HG03064 (cell line): ENCODE data around the gene SETD4.

Experiments used
- ATAC-seq: cut with Tn5 transposase; IDR thresholded peaks from one replicate; pipeline ENCODE4 v1.9.1; 2021; ENCODE audit warnings: low read depth; ENCODE audit not compliant: unreplicated experiment

The SETD4 gene

DNA sequence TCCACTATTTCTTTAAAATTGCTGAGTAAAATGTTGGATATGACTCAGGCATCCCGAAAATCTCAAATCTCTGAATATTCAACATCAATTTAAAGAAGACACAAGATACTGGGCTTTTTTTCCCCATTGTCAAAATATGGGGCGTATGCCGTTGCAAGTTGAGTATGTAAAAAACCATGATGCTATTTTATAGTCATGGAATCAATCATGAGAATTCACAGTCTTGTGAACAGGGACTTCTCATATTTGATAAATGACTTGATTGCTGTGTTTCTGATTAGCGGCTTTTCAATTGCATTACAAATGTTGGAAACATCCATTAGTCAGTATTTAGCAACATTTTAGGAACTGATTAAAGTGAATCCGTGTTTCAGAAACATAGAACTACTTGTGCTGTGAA is 45.3 kb downstream of the SETD4 start:
- no peak for ATAC-seq

DNA sequence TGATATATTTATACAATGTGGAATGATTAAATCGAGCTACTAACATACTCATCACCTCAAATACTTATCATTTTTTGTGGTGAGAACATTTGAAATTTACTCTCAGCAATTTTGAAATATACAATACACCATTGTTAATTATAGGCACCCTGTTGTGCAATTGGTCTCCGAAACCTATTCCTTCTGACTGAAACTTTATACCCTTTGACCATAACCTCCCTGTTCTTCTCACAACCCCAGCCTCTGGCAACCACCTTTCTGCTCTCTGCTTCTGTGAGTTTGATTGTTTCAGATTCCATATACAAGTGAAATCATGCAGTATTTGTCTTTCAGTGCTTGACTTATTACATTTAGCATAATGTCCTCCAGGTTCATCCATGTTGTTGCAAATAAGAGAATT is 49.5 kb downstream of the SETD4 start:
- ATAC-seq, result no peak

- ATAC-seq, result no peak
These were observed 51.8 kb downstream of the SETD4 start for GRCh38 chr21:36008505-36008904.

GRCh38 chr21:36005879-36006400 is 54.4 kb downstream of the SETD4 start:
- ATAC-seq, result no peak

DNA sequence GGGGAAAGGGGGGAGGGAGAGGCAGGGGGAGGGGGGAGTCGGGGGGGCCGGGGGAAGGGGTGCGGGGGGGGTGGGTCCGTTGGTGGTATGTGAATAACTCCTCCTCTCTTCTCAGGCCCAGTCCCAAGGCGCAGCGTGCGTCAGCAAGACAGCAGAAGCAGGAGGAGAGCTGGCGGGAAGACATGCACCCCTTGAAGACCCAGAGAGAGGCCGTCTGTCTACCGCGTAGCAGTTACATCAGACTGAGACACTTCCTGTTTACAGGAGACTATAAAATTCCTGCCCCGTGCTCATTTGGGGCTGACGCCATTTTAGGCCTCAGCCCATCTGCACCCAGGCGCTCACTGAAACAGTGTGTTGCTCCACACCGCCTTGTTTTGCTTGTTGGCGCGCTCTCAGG is 55.3 kb downstream of the SETD4 start:
- no peak for ATAC-seq

- no peak for ATAC-seq
These were observed 55.9 kb downstream of the SETD4 start for GRCh38 chr21:36004441-36004840.

- ATAC-seq, result no peak
These were observed 56.5 kb downstream of the SETD4 start for GRCh38 chr21:36003776-36004175.

GRCh38 chr21:35996217-35996616 is 64.1 kb downstream of the SETD4 start:
- no peak for ATAC-seq

DNA sequence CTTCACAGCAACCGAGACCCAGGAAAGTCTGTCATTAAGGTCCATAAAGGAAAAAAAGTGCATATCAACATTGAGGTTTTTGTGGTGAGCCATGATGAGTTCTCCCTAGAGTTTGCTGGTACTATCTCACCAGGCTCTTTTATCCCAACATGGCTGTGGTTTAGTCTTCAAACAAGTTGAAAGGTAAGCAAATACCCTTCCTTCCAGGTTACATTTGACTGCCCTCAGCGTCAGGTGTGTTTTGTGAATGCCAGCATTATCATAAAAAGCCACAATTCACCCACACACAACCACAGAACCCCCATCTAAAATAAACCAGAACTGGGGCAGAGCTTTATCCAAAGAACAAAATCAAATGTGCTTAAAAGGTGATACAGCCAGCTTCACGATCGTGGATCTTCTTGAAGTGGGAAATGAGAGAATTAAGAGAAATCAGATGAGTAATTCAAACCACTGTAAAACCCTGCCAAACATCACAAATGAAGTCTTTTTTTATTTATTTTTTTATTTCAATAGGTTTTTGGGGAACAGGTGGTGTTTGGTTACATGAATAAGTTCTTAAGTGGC is 64.7 kb downstream of the SETD4 start:
- ATAC-seq, result no peak

DNA sequence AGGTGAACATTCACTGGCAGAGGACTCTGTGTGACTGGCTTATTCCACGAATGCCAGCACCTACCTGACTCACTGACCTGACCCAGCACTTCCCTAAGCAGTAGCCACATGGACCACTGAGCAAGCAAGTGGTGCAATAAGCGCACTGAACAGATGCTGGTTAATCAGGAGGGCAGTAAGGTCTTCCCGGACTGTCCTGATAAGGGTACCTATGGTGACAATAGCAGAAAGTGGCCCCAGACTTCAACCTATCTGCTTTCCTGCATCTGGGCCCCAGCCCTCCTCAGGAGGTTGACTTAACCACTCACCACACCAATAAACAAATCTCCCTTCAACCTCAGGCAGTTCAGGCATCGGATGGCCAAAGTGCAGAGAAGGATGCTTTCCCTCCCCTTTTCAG is 65.7 kb downstream of the SETD4 start:
- ATAC-seq, result no peak

DNA sequence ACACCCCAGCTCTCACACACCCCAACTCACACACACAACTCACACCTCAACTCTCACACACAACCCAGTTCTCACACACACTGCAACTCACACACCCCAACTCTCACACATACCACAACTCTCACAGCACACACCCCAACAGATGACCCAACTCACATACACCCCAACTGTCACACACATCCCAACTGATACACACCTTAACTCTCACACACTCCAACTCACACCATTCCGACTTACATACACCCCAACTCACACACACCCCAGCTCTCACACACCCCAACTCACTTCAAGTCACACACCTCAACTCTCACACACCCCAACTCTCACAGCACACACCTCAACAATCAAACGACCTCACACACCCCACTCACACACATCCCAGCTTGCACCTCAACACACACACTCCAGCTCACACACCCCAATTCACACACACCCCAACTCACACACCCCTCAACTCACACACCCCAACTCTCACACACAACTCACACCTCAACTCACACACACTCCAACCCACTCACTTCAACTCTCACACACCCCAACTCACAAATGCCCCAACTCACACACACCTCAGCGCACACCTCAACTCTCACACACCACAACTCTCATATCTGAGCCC is 66.3 kb downstream of the SETD4 start:
- no peak for ATAC-seq

GRCh38 chr21:35991131-35991530 is 69.2 kb downstream of the SETD4 start:
- no peak for ATAC-seq

- no peak for ATAC-seq
These were observed 69.7 kb downstream of the SETD4 start for GRCh38 chr21:35990609-35991008.

GRCh38 chr21:35989138-35989735 is 71.1 kb downstream of the SETD4 start:
- no peak for ATAC-seq

GRCh38 chr21:35988416-35989137 is 71.7 kb downstream of the SETD4 start:
- no peak for ATAC-seq

- ATAC-seq, result no peak
These were observed 72.9 kb downstream of the SETD4 start for GRCh38 chr21:35987475-35987874.

GRCh38 chr21:35984654-35985361 is 75.5 kb downstream of the SETD4 start:
- ATAC-seq, result no peak
